ENCODE results near the gene ZNF341. TPM values are rescaled to one million over a fixed set of nuclear protein-coding genes. Genes with fewer than 3 reads are reported as not detected.

ZNF341 gene
- total RNA-seq, 3 donors from 2014 or later: 5.0 to 5.6 (median 5.1) TPM

DNA sequence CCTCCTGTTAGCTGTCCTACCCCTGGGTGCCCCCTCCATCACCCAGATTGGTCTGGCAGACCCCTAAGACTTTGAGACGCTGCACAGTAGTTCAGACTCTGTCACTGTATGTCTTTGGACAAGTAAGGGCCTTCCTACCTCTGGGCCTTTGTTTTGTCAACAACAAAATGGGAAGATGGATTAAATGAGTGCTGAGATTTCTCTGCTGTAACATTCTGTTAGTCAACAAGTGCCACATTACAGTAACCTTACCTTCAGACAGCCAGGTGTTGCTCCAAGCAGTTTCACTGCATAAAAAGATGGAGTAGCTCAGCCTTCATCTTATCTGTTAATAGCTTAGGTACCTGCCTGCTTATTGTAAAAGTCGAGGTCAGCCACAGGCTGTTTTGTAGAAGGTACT, 95.3 kb downstream of the ZNF341 start:
- no peaks in the 10 kb centered on the region for H3K9me3 ChIP-seq
- no peak for DNase-seq
- H3K36me3 ChIP-seq (ENCODE audit: low read depth): no peaks in the 10 kb centered on the region
- TF ChIP-seq, protein P1, sequence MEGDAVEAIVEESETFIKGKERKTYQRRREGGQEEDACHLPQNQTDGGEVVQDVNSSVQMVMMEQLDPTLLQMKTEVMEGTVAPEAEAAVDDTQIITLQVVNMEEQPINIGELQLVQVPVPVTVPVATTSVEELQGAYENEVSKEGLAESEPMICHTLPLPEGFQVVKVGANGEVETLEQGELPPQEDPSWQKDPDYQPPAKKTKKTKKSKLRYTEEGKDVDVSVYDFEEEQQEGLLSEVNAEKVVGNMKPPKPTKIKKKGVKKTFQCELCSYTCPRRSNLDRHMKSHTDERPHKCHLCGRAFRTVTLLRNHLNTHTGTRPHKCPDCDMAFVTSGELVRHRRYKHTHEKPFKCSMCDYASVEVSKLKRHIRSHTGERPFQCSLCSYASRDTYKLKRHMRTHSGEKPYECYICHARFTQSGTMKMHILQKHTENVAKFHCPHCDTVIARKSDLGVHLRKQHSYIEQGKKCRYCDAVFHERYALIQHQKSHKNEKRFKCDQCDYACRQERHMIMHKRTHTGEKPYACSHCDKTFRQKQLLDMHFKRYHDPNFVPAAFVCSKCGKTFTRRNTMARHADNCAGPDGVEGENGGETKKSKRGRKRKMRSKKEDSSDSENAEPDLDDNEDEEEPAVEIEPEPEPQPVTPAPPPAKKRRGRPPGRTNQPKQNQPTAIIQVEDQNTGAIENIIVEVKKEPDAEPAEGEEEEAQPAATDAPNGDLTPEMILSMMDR (IDR thresholded peaks at IDR 0.05): no peak
- H3K4me1 ChIP-seq (ENCODE audit: low read depth): peaks cover 84% of the 10 kb centered on the region
- intact Hi-C loops (cut with DNase I, micrococcal nuclease): no loop called here
- H3K4me3 ChIP-seq: no peak overlapping the region
- no peak for ATAC-seq

DNA sequence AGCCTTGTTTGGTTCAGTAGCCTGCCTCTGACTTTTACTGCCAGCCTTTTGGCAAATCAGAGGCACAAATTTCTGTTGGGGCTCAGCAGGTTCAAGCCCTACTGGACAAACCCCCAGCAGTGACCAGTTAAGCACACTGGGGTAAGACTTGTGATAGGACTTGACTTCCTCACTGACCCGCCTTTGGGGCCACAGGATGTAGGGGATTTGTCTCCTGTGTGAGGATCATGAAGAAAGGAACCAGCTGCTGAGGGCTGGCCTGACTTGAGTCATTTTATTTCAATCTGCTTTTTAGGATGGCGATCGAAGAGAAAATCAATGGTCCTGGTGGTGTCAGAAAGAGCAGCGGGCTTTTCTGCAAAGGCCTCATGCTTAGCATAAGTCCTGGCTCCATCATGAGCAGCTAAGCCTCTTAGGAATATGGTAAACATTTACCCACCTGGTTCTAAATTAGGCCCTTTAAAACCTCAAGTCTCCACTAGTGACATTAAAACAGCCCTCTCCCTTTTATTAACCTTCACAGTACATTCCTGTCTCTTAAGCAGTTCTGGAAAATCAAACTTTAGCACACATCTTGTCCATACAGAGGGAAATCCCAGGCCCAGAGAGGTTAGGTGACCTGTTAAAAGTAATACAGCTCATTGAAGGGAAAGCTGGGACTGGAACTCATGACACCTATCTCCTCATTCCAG, 96.0 kb downstream of the ZNF341 start:
- intact Hi-C loops (cut with DNase I, micrococcal nuclease): no loop called here
- TF ChIP-seq, protein P1 (IDR thresholded peaks at IDR 0.05): no peak
- no peak for ATAC-seq
- Histone ChIP-seq H3K36me3 (ENCODE audit: low read depth) (no peaks in the 10 kb centered on the region), H3K9me3 (no peaks in the 10 kb centered on the region), H3K4me1 (ENCODE audit: low read depth) (peaks cover 84% of the 10 kb centered on the region), H3K4me3 (no peak overlapping the region)
- no peak for DNase-seq

DNA sequence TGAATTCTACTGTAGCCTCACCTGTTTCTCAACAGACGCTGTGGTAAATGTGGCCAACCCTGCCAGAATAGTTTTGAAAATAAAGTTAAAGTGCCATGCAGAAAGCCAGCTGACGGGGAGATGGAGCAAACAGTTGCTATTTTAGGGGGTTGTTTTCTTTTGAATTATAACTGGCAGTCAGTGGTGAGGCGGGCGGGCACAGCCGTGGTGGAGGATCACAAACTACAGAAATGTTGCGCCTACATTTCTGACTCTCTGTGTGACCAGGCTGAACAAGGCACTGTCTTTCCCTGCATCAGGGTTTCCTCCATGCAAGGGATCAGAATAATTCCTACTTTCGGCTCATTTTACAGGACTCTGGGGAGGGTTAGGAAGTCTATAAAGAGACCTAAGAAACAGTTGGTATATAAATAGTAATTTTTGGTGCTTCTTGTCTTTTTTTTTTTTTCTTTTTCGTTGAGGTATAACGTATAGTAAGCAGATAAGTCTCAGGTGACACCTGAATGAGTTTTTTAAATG, 96.6 kb downstream of the ZNF341 start:
- no peak for ATAC-seq
- peaks cover 90% of the 10 kb centered on the region for H3K4me1 ChIP-seq (ENCODE audit: low read depth)
- intact Hi-C loops (cut with DNase I, micrococcal nuclease): no loop called here

DNA sequence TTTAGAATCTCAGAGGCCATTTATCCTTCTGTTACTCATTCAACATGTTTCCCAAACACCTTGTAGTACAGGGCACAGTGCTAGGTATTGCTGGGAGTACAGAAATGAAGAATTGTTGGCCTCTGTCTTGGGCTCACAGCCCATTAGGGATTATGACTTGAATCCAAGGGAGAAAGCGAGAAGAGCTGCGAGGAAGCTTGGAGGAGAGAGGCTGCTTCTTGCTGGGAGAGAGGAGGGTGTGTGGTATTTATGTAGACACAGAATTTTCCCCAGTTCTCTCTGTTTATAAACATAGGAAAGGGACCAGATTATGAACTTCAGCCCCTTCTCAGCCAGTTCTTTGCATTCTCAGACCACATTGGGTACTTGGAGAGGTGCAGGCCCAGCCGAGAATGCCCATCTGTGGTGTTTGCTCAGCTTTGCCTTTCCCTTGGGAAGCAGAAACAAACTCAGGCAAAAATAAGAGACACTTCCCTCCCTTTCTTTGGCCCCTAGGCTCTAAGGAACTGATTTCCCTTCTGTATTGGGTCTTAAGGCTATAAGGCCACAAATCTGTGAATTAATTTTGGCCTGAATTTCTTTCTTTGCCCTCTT, 97.3 kb downstream of the ZNF341 start:
- peaks cover 94% of the 10 kb centered on the region for H3K4me1 ChIP-seq (ENCODE audit: low read depth)
- H3K36me3 ChIP-seq (ENCODE audit: low read depth): no peaks in the 10 kb centered on the region
- ATAC-seq: no peak
- no peak overlapping the region for H3K4me3 ChIP-seq
- TF ChIP-seq, protein P1 (IDR thresholded peaks at IDR 0.05): no peak
- DNase-seq: no peak
- intact Hi-C loops (cut with DNase I, micrococcal nuclease): no loop called here
- H3K9me3 ChIP-seq: no peaks in the 10 kb centered on the region

More for the DNA sequence above, 96.6 kb downstream of the ZNF341 start:
- TF ChIP-seq, protein P1 (IDR thresholded peaks at IDR 0.05): no peak
- Histone ChIP-seq H3K9me3 (no peaks in the 10 kb centered on the region), H3K36me3 (ENCODE audit: low read depth) (no peaks in the 10 kb centered on the region), H3K4me3 (no peak overlapping the region)
- DNase-seq: no peak

DNA sequence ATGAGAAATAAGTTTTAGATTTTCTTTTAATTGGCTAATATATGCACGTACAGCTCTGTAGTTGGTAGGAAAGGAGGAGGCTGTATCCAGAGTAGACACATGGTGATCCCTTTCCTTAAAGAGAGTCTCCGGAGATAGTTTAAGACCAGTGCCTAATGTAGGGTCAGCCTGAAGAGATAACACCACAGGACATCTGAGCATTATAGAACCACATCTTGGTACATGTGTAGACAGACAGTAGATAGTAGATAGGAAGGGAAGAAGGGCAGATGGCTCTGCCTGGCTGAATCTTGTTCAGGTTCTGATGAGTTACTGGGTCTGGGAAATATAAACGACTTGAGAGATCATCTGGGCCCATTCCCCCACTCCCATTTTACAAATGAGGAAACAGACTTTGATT, 97.8 kb downstream of the ZNF341 start:
- ATAC-seq: no peak
- intact Hi-C loops (cut with DNase I, micrococcal nuclease): no loop called here
- Histone ChIP-seq H3K4me3 (no peak overlapping the region), H3K36me3 (ENCODE audit: low read depth) (no peaks in the 10 kb centered on the region), H3K4me1 (ENCODE audit: low read depth) (peaks cover 91% of the 10 kb centered on the region), H3K9me3 (no peaks in the 10 kb centered on the region)
- TF ChIP-seq, protein P1 (IDR thresholded peaks at IDR 0.05): no peak
- no peak for DNase-seq
